ENCODE results near the gene COA1. TPM values are rescaled to one million over a fixed set of nuclear protein-coding genes. Genes with fewer than 3 reads are reported as not detected.
A peak's percentile ranks its signal among the peaks of the same experiment; 100 is the strongest.

The COA1 gene
- total and polyA plus RNA-seq, 7 experiments from 2014 or later, result 51.3 to 86.6 (median 67.0) TPM

DNA sequence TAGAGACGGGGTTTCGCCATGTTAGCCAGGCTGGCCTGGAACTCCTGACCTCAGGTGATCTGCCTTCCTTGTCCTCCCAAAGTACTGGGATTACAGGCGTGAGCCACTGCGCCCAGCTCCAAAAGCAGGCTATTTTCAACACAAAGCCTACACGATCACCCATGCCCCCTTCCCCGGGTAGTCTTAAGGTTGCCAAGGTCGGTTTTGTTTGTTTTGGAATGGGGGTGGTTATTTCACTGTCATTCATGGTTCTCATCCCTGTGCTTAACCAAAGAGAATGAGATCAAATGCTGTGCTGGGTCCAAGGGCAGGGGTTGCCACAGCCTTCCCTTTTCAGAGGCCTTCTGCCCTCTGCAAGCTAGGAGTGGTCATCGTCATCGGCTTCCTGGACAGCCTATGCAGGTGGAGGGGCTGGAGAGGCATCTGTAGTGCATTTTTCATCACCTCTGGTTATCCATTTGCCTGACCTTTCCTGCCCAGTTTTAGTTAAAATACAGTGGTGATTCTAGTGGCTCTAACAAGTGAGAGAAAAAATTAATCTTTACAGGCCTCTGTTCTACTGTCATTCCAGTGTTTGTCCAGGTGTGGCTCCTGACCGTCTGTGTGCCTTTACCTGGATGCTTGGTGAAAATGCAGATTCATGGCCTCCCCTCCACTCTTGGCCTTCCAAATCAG, 40.6 kb upstream of the COA1 start:
- H3K27me3 Mint-ChIP-seq, result no peaks in the 10 kb centered on the region
- DNase-seq (no peak), ATAC-seq (no peak)
- Histone ChIP-seq H3K27ac (ENCODE audit: low read depth, low read length) (no peak overlapping the region), H3K27me3 (ENCODE audit: control insufficient read depth in 2 of 2, insufficient read depth in 2 of 2, low read length in 2 of 2) (no peaks in the 10 kb centered on the region), H3K36me3 (ENCODE audit: control insufficient read depth in 2 of 3, insufficient read depth in 3 of 3, low read length in 3 of 3) (peaks cover 0 to 13% (median 0%) of the 10 kb centered on the region in 3 experiments), H3K4me1 (ENCODE audit: control insufficient read depth in 2 of 2, insufficient read depth in 2 of 2, low read length in 2 of 2) (no peaks in the 10 kb centered on the region), H3K4me3 (ENCODE audit: low read length) (no peak overlapping the region), H3K9me3 (ENCODE audit: control insufficient read depth in 2 of 3, low read length in 3 of 3) (no peaks in the 10 kb centered on the region)
- POLR2A ChIA-PET, result no interaction called here
- H3K9me3 Mint-ChIP-seq, result peaks cover 0 to 8% (median 0%) of the 10 kb centered on the region in 11 donors
- H3K27ac Mint-ChIP-seq, result no peak overlapping the region
- intact Hi-C loops (cut with micrococcal nuclease), result no loop called here
- H3K4me1 Mint-ChIP-seq, result peaks cover 1 to 11% (median 5%) of the 10 kb centered on the region in 7 donors
- H3K4me3 Mint-ChIP-seq, result no peak overlapping the region
- peaks cover 15 to 27% (median 22%) of the 10 kb centered on the region in 5 donors for H3K36me3 Mint-ChIP-seq
- CTCF ChIA-PET, result no interaction called here

DNA sequence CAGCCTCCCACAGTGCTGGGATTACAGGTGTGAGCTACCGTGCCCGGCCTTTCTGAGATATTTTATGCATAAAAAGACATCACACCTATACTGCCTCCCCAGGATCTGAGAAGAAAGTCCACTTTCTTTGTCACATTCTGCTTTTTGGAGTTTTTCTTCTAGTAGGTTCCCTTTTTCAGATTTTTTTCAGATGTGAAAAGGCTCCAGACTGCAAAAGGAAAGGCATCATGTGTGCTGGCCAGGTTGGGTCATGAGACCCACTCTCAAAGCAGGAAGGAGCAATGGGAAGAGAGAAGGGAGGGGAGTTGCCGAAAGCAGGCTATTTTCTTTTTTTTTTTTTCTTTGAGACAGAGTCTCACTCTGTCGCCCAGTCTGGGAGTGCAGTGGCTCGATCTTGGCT, 40.0 kb upstream of the COA1 start:
- Histone ChIP-seq H3K27ac (ENCODE audit: low read depth, low read length) (no peak overlapping the region), H3K36me3 (ENCODE audit: control insufficient read depth in 2 of 3, insufficient read depth in 3 of 3, low read length in 3 of 3) (peaks cover 0 to 13% (median 0%) of the 10 kb centered on the region in 3 experiments), H3K27me3 (ENCODE audit: control insufficient read depth in 2 of 2, insufficient read depth in 2 of 2, low read length in 2 of 2) (no peaks in the 10 kb centered on the region), H3K4me3 (ENCODE audit: low read length) (no peak overlapping the region), H3K9me3 (ENCODE audit: control insufficient read depth in 2 of 3, low read length in 3 of 3) (no peaks in the 10 kb centered on the region), H3K4me1 (ENCODE audit: control insufficient read depth in 2 of 2, insufficient read depth in 2 of 2, low read length in 2 of 2) (peaks cover 0 to 5% of the 10 kb centered on the region in 2 donors)
- H3K36me3 Mint-ChIP-seq, result peaks cover 15 to 24% (median 22%) of the 10 kb centered on the region in 5 donors
- no peak overlapping the region for H3K4me3 Mint-ChIP-seq
- H3K9me3 Mint-ChIP-seq, result peaks cover 0 to 8% (median 0%) of the 10 kb centered on the region in 11 donors
- H3K27ac Mint-ChIP-seq, result no peak overlapping the region
- intact Hi-C loops (cut with micrococcal nuclease), result no loop called here
- no peak for ATAC-seq
- ChIA-PET POLR2A (no interaction called here), CTCF (no interaction called here)
- H3K4me1 Mint-ChIP-seq, result peaks cover 8 to 14% (median 12%) of the 10 kb centered on the region in 7 donors
- H3K27me3 Mint-ChIP-seq, result no peaks in the 10 kb centered on the region
- DNase-seq, result no peak

DNA sequence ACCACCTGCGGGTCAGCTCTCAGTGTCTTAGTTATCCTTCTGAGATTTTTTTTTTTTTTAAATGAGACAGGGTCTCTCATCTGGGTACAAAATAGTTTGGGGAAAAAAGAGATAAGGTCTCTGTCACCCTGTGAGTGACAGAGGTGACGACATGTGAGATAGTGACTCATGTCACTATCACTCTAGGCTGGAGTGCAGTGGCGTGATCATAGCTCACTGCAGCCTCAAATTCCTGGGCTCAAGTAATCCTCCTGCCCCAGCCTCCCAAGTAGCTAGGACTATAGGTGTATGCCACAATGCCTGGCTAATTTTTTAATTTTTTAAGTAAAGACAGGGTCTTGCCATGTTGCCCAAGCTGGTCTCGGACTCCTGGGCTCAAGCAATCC, 39.6 kb upstream of the COA1 start:
- Mint-ChIP-seq H3K4me1 (peaks cover 9 to 18% (median 16%) of the 10 kb centered on the region in 7 donors), H3K36me3 (peaks cover 15 to 24% (median 22%) of the 10 kb centered on the region in 5 donors), H3K27ac (no peak overlapping the region), H3K27me3 (no peaks in the 10 kb centered on the region), H3K9me3 (peaks cover 0 to 8% (median 0%) of the 10 kb centered on the region in 11 donors), H3K4me3 (no peak overlapping the region)
- H3K4me1 ChIP-seq (ENCODE audit: control insufficient read depth in 2 of 2, insufficient read depth in 2 of 2, low read length in 2 of 2), result peaks cover 0 to 7% of the 10 kb centered on the region in 2 donors
- ATAC-seq, result no peak
- DNase-seq, result no peak
- H3K27ac ChIP-seq (ENCODE audit: low read depth, low read length), result no peak overlapping the region
- H3K27me3 ChIP-seq (ENCODE audit: control insufficient read depth in 2 of 2, insufficient read depth in 2 of 2, low read length in 2 of 2), result no peaks in the 10 kb centered on the region
- H3K36me3 ChIP-seq (ENCODE audit: control insufficient read depth in 2 of 3, insufficient read depth in 3 of 3, low read length in 3 of 3), result peaks cover 0 to 13% (median 0%) of the 10 kb centered on the region in 3 experiments
- intact Hi-C loops (cut with micrococcal nuclease), result no loop called here
- ChIA-PET POLR2A (no interaction called here), CTCF (no interaction called here)
- H3K9me3 ChIP-seq (ENCODE audit: control insufficient read depth in 2 of 3, low read length in 3 of 3), result no peaks in the 10 kb centered on the region
- no peak overlapping the region for H3K4me3 ChIP-seq (ENCODE audit: low read length)

GRCh38 chr7:43768201-43768886, 39.0 kb upstream of the COA1 start:
- CTCF ChIA-PET, result interaction anchor here (0.7 kb wide), 1 partner anchor 276 kb away, joined by 3 read pairs; no protein-coding TSS in a partner anchor
- Histone ChIP-seq H3K4me3 (ENCODE audit: low read length) (no peak overlapping the region), H3K27me3 (ENCODE audit: control insufficient read depth in 2 of 2, insufficient read depth in 2 of 2, low read length in 2 of 2) (no peaks in the 10 kb centered on the region), H3K9me3 (ENCODE audit: control insufficient read depth in 2 of 3, low read length in 3 of 3) (no peaks in the 10 kb centered on the region), H3K27ac (ENCODE audit: low read depth, low read length) (no peak overlapping the region), H3K36me3 (ENCODE audit: control insufficient read depth in 2 of 3, insufficient read depth in 3 of 3, low read length in 3 of 3) (peaks cover 0 to 13% (median 0%) of the 10 kb centered on the region in 3 experiments), H3K4me1 (ENCODE audit: control insufficient read depth in 2 of 2, insufficient read depth in 2 of 2, low read length in 2 of 2) (peaks cover 0 to 7% of the 10 kb centered on the region in 2 donors)
- peaks cover 15 to 22% (median 19%) of the 10 kb centered on the region in 5 donors for H3K36me3 Mint-ChIP-seq
- intact Hi-C loops (cut with micrococcal nuclease), result no loop called here
- no peaks in the 10 kb centered on the region for H3K27me3 Mint-ChIP-seq
- ATAC-seq (no peak), DNase-seq (no peak)
- H3K4me3 Mint-ChIP-seq, result no peak overlapping the region
- peaks cover 9 to 22% (median 18%) of the 10 kb centered on the region in 7 donors for H3K4me1 Mint-ChIP-seq
- H3K9me3 Mint-ChIP-seq, result peaks cover 0 to 6% (median 0%) of the 10 kb centered on the region in 11 donors
- POLR2A ChIA-PET, result interaction anchor here (0.9 to 1.5 kb wide), 2 partner anchors 10 to 20 kb away, joined by 4 to 6 read pairs; partner anchors contain the start of gene BLVRA
- peak overlapping the region in 1 of 9 donors; percentile 20 for H3K27ac Mint-ChIP-seq

GRCh38 chr7:43767311-43767710, 38.0 kb upstream of the COA1 start:
- H3K27ac Mint-ChIP-seq, result peak overlapping the region in 2 of 9 donors; percentile 8 to 41
- CTCF ChIA-PET, result no interaction called here

DNA sequence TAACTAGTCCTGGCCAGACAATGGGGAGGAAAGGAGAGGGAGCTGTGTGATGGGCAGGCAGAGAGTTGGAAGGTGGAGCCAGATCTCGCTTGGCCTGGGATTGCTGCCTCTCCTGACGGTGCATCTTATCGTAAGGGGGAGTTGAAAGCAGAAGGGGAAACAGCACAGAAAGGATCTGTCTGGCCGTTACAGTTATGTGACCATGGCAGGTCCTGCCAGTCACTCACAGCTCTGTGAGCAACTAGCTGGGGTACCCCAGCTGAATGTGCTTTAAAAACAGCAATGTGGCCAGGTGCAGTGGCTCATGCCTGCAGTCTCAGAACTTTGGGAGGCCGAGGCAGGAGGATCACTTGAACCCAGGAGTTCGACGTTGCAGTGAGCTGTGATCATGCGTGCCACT, 37.2 kb upstream of the COA1 start:
- Histone ChIP-seq H3K4me3 (ENCODE audit: low read length) (no peak overlapping the region), H3K36me3 (ENCODE audit: control insufficient read depth in 2 of 3, insufficient read depth in 3 of 3, low read length in 3 of 3) (peaks cover 0 to under 1% (median 0%) of the 10 kb centered on the region in 3 experiments), H3K27me3 (ENCODE audit: control insufficient read depth in 2 of 2, insufficient read depth in 2 of 2, low read length in 2 of 2) (no peaks in the 10 kb centered on the region), H3K4me1 (ENCODE audit: control insufficient read depth in 2 of 2, insufficient read depth in 2 of 2, low read length in 2 of 2) (peaks cover 0 to 7% of the 10 kb centered on the region in 2 donors), H3K27ac (ENCODE audit: low read depth, low read length) (no peak overlapping the region), H3K9me3 (ENCODE audit: control insufficient read depth in 2 of 3, low read length in 3 of 3) (no peaks in the 10 kb centered on the region)
- Mint-ChIP-seq H3K36me3 (peaks cover 2 to 9% (median 4%) of the 10 kb centered on the region in 5 donors), H3K4me3 (no peak overlapping the region), H3K27ac (no peak overlapping the region), H3K27me3 (no peaks in the 10 kb centered on the region), H3K9me3 (no peaks in the 10 kb centered on the region), H3K4me1 (peaks cover 15 to 36% (median 30%) of the 10 kb centered on the region in 7 donors)
- DNase-seq (no peak), ATAC-seq (no peak)
- intact Hi-C loops (cut with micrococcal nuclease), result no loop called here
- CTCF ChIA-PET, result no interaction called here
- POLR2A ChIA-PET, result no interaction called here

More at GRCh38 chr7:43767311-43767710, 38.0 kb upstream of the COA1 start:
- peaks cover 9 to 16% (median 9%) of the 10 kb centered on the region in 5 donors for H3K36me3 Mint-ChIP-seq
- DNase-seq, result no peak
- no peaks in the 10 kb centered on the region for H3K27me3 ChIP-seq (ENCODE audit: control insufficient read depth in 2 of 2, insufficient read depth in 2 of 2, low read length in 2 of 2)
- H3K27me3 Mint-ChIP-seq, result no peaks in the 10 kb centered on the region
- H3K27ac ChIP-seq (ENCODE audit: low read depth, low read length), result no peak overlapping the region
- no peaks in the 10 kb centered on the region for H3K9me3 ChIP-seq (ENCODE audit: control insufficient read depth in 2 of 3, low read length in 3 of 3)
- peaks cover 15 to 29% (median 25%) of the 10 kb centered on the region in 7 donors for H3K4me1 Mint-ChIP-seq
- no peak overlapping the region for H3K4me3 Mint-ChIP-seq
- POLR2A ChIA-PET, result interaction anchor here (1.5 kb wide), 1 partner anchor 9 kb away, joined by 6 read pairs; the partner anchor contains the start of gene BLVRA
- intact Hi-C loops (cut with micrococcal nuclease), result no loop called here
- H3K4me3 ChIP-seq (ENCODE audit: low read length), result no peak overlapping the region
- H3K4me1 ChIP-seq (ENCODE audit: control insufficient read depth in 2 of 2, insufficient read depth in 2 of 2, low read length in 2 of 2), result peaks cover 0 to 7% of the 10 kb centered on the region in 2 donors
- ATAC-seq, result no peak
- H3K36me3 ChIP-seq (ENCODE audit: control insufficient read depth in 2 of 3, insufficient read depth in 3 of 3, low read length in 3 of 3), result peaks cover 0 to 8% (median 0%) of the 10 kb centered on the region in 3 experiments
- H3K9me3 Mint-ChIP-seq, result no peaks in the 10 kb centered on the region

Measured in naive thymus-derived CD4-positive, alpha-beta T cell (primary cell).